ENCODE measurements around the gene VSTM2L. TPM values are rescaled to one million over a fixed set of nuclear protein-coding genes. Genes with fewer than 3 reads are reported as not detected.

Gene VSTM2L
- total RNA-seq, 1 donor from 2014 or later, result 15.9 TPM

GRCh38 chr20:37885042-37885441 is 17.9 kb upstream of the VSTM2L start:
- no peak overlapping the region for H3K27ac Mint-ChIP-seq (ENCODE audit: unreplicated experiment)
- H3K4me1 Mint-ChIP-seq (ENCODE audit: low read depth, unreplicated experiment), result peaks cover 33% of the 10 kb centered on the region
- no peaks in the 10 kb centered on the region for H3K36me3 Mint-ChIP-seq (ENCODE audit: unreplicated experiment)
- H3K9me3 Mint-ChIP-seq (ENCODE audit: unreplicated experiment), result peaks cover 15% of the 10 kb centered on the region
- TF ChIP-seq CTCF (IDR thresholded peaks at IDR 0.05; ENCODE audit: partially characterized antibody, unreplicated experiment), result no peak
- peaks cover 20% of the 10 kb centered on the region for H3K27me3 Mint-ChIP-seq (ENCODE audit: unreplicated experiment)
- DNase-seq, result no peak
- H3K4me3 Mint-ChIP-seq (ENCODE audit: unreplicated experiment), result no peak overlapping the region

- DNase-seq, result no peak
- peaks cover 11% of the 10 kb centered on the region for H3K9me3 Mint-ChIP-seq (ENCODE audit: unreplicated experiment)
- TF ChIP-seq CTCF (IDR thresholded peaks at IDR 0.05; ENCODE audit: partially characterized antibody, unreplicated experiment), result no peak
- H3K27me3 Mint-ChIP-seq (ENCODE audit: unreplicated experiment), result peaks cover 18% of the 10 kb centered on the region
- no peaks in the 10 kb centered on the region for H3K36me3 Mint-ChIP-seq (ENCODE audit: unreplicated experiment)
- no peak overlapping the region for H3K4me3 Mint-ChIP-seq (ENCODE audit: unreplicated experiment)
- no peak overlapping the region for H3K27ac Mint-ChIP-seq (ENCODE audit: unreplicated experiment)
- H3K4me1 Mint-ChIP-seq (ENCODE audit: low read depth, unreplicated experiment), result peaks cover 31% of the 10 kb centered on the region
Measured at GRCh38 chr20:37885593-37886503, 17.1 kb upstream of the VSTM2L start.

- H3K27me3 Mint-ChIP-seq (ENCODE audit: unreplicated experiment), result peaks cover 14% of the 10 kb centered on the region
- peaks cover 3% of the 10 kb centered on the region for H3K9me3 Mint-ChIP-seq (ENCODE audit: unreplicated experiment)
- no peak for TF ChIP-seq CTCF (IDR thresholded peaks at IDR 0.05; ENCODE audit: partially characterized antibody, unreplicated experiment)
- no peaks in the 10 kb centered on the region for H3K36me3 Mint-ChIP-seq (ENCODE audit: unreplicated experiment)
- H3K4me3 Mint-ChIP-seq (ENCODE audit: unreplicated experiment), result no peak overlapping the region
- no peak overlapping the region for H3K27ac Mint-ChIP-seq (ENCODE audit: unreplicated experiment)
- H3K4me1 Mint-ChIP-seq (ENCODE audit: low read depth, unreplicated experiment), result peaks cover 21% of the 10 kb centered on the region
- DNase-seq, result no peak
Measured at GRCh38 chr20:37886851-37887297, 16.1 kb upstream of the VSTM2L start.

GRCh38 chr20:37888641-37889040 is 14.3 kb upstream of the VSTM2L start:
- Mint-ChIP-seq H3K4me1 (ENCODE audit: low read depth, unreplicated experiment) (peaks cover 11% of the 10 kb centered on the region), H3K9me3 (ENCODE audit: unreplicated experiment) (peaks cover 3% of the 10 kb centered on the region), H3K4me3 (ENCODE audit: unreplicated experiment) (no peak overlapping the region), H3K27me3 (ENCODE audit: unreplicated experiment) (peaks cover 12% of the 10 kb centered on the region), H3K36me3 (ENCODE audit: unreplicated experiment) (no peaks in the 10 kb centered on the region), H3K27ac (ENCODE audit: unreplicated experiment) (no peak overlapping the region)
- no peak for DNase-seq
- TF ChIP-seq CTCF (IDR thresholded peaks at IDR 0.05; ENCODE audit: partially characterized antibody, unreplicated experiment), result no peak

- Mint-ChIP-seq H3K36me3 (ENCODE audit: unreplicated experiment) (no peaks in the 10 kb centered on the region), H3K27ac (ENCODE audit: unreplicated experiment) (no peak overlapping the region), H3K4me3 (ENCODE audit: unreplicated experiment) (no peak overlapping the region), H3K27me3 (ENCODE audit: unreplicated experiment) (peaks cover 10% of the 10 kb centered on the region), H3K9me3 (ENCODE audit: unreplicated experiment) (peaks cover 3% of the 10 kb centered on the region), H3K4me1 (ENCODE audit: low read depth, unreplicated experiment) (peaks cover 7% of the 10 kb centered on the region)
- TF ChIP-seq CTCF (IDR thresholded peaks at IDR 0.05; ENCODE audit: partially characterized antibody, unreplicated experiment), result no peak
- no peak for DNase-seq
Measured at GRCh38 chr20:37890108-37890507, 12.8 kb upstream of the VSTM2L start.

All from glutamatergic neuron (in vitro differentiated cells).